Astrocyte (in vitro differentiated cells and primary cell): ENCODE results near the gene YWHAB. TPM values are rescaled to one million over a fixed set of nuclear protein-coding genes. Genes with fewer than 3 reads are reported as not detected.

Experiments used
- DNase-seq: peaks from one replicate; pipeline ENCODE4 v3.0.0-alpha.2; 2010; ENCODE audit warnings: low read depth
- FAIRE-seq: peaks from 2 replicates; lab custom pipeline; 2011; peaks lifted over from hg19 to GRCh38; lab: Jason Lieb, UNC
- H2AFZ ChIP-seq: 2 replicates; pipeline ENCODE4 v1.6.0; 2012; ENCODE audit warnings: low read depth, low read length, inconsistent platforms
- H3K27ac ChIP-seq: 2 replicates; pipeline ENCODE4 v1.5.1; 2011; ENCODE audit warnings: low read depth, low read length, inconsistent platforms
- H3K27me3 ChIP-seq: 2 replicates; pipeline ENCODE4 v1.6.0; 2011; ENCODE audit warnings: low read length, inconsistent platforms; ENCODE audit not compliant: insufficient read depth
- H3K36me3 ChIP-seq: 2 replicates; pipeline ENCODE4 v1.5.1; 2011; ENCODE audit warnings: low read length, inconsistent platforms; ENCODE audit not compliant: insufficient read depth
- H3K4me1 ChIP-seq: 2 replicates; pipeline ENCODE4 v1.5.1; 2011; ENCODE audit warnings: low read length, inconsistent platforms; ENCODE audit not compliant: insufficient read depth
- H3K4me2 ChIP-seq: 2 replicates; pipeline ENCODE4 v1.6.0; 2012; ENCODE audit warnings: low read length, inconsistent platforms
- H3K4me3 ChIP-seq: 2 replicates; pipeline ENCODE4 v1.5.1; 2011; ENCODE audit warnings: low read depth, mild to moderate bottlenecking, low read length, inconsistent platforms; ENCODE audit not compliant: insufficient read depth
- H3K79me2 ChIP-seq: 2 replicates; pipeline ENCODE4 v1.6.0; 2012; ENCODE audit warnings: mild to moderate bottlenecking, low read length, inconsistent platforms; ENCODE audit not compliant: insufficient read depth
- H3K9ac ChIP-seq: 2 replicates; pipeline ENCODE4 v1.6.0; 2012; ENCODE audit warnings: mild to moderate bottlenecking, low read length, inconsistent platforms
- H3K9me3 ChIP-seq: 2 replicates; pipeline ENCODE4 v1.5.1; 2012; ENCODE audit warnings: low read depth, mild to moderate bottlenecking, low read length, inconsistent platforms; ENCODE audit not compliant: insufficient read depth
- H4K20me1 ChIP-seq: 2 replicates; pipeline ENCODE4 v1.6.0; 2012; ENCODE audit warnings: low read length, inconsistent platforms; ENCODE audit not compliant: insufficient read depth
- H3K27ac Mint-ChIP-seq: one replicate; pipeline ENCODE4 v1.8.0; 2021; ENCODE audit warnings: mild to moderate bottlenecking, mixed read lengths; ENCODE audit not compliant: unreplicated experiment
- H3K27me3 Mint-ChIP-seq: one replicate; pipeline ENCODE4 v1.8.0; 2021; ENCODE audit warnings: low read depth, mixed read lengths; ENCODE audit not compliant: unreplicated experiment
- H3K36me3 Mint-ChIP-seq: one replicate; pipeline ENCODE4 v1.8.0; 2021; ENCODE audit warnings: low read depth, mixed read lengths; ENCODE audit not compliant: unreplicated experiment
- H3K4me1 Mint-ChIP-seq: one replicate; pipeline ENCODE4 v1.8.0; 2021; ENCODE audit warnings: low read depth, mixed read lengths; ENCODE audit not compliant: unreplicated experiment
- H3K4me3 Mint-ChIP-seq: one replicate; pipeline ENCODE4 v1.8.0; 2021; ENCODE audit warnings: mild to moderate bottlenecking, moderate library complexity, mixed read lengths; ENCODE audit not compliant: unreplicated experiment
- H3K9me3 Mint-ChIP-seq: one replicate; pipeline ENCODE4 v1.8.0; 2021; ENCODE audit warnings: mild to moderate bottlenecking, mixed read lengths; ENCODE audit not compliant: unreplicated experiment
- CTCF ChIP-seq: IDR thresholded peaks from 2 replicates; pipeline ENCODE4 v1.5.1; 2011; ENCODE audit warnings: low read depth, mild to moderate bottlenecking, inconsistent platforms, low read length, moderate library complexity; ENCODE audit not compliant: insufficient read depth
- EZH2 ChIP-seq: IDR thresholded peaks from 2 replicates; pipeline ENCODE4 v1.6.1; 2012; ENCODE audit warnings: mild to moderate bottlenecking, low read length, inconsistent platforms; ENCODE audit not compliant: insufficient read depth
- total RNA-seq: library from RNA; stranded (reverse); gene quantifications from 2 replicates; pipeline ENCODE4 v1.2.1, GENCODE V29; 2021

The YWHAB gene
- total RNA-seq, 1 donor from 2014 or later: 236 TPM

- no peaks in the 10 kb centered on the region for H3K4me1 Mint-ChIP-seq
- no peaks in the 10 kb centered on the region for H3K79me2 ChIP-seq
- no peaks in the 10 kb centered on the region for H3K27me3 Mint-ChIP-seq
- H4K20me1 ChIP-seq: no peaks in the 10 kb centered on the region
- no peaks in the 10 kb centered on the region for H3K27me3 ChIP-seq
- peaks cover 14% of the 10 kb centered on the region for H3K36me3 ChIP-seq
- no peak overlapping the region for H3K27ac ChIP-seq
- H3K9me3 ChIP-seq: no peaks in the 10 kb centered on the region
- TF ChIP-seq CTCF (no peak), EZH2 (no peak)
- no peak overlapping the region for H3K4me3 Mint-ChIP-seq
- no peaks in the 10 kb centered on the region for H3K9me3 Mint-ChIP-seq
- H3K4me1 ChIP-seq: no peaks in the 10 kb centered on the region
- H3K36me3 Mint-ChIP-seq: peaks cover 24% of the 10 kb centered on the region
- DNase-seq (no peak), FAIRE-seq (no peak)
- no peak overlapping the region for H3K9ac ChIP-seq
- no peak overlapping the region for H3K4me2 ChIP-seq
- no peak overlapping the region for H3K4me3 ChIP-seq
- H3K27ac Mint-ChIP-seq: no peak overlapping the region
- no peak overlapping the region for H2AFZ ChIP-seq
These were observed 46.4 kb downstream of the YWHAB start for GRCh38 chr20:44931911-44932310.

GRCh38 chr20:44932916-44933315 lies 47.4 kb downstream of the YWHAB start:
- DNase-seq: no peak
- Mint-ChIP-seq H3K4me3 (no peak overlapping the region), H3K9me3 (no peaks in the 10 kb centered on the region), H3K36me3 (peaks cover 25% of the 10 kb centered on the region), H3K4me1 (no peaks in the 10 kb centered on the region), H3K27me3 (no peaks in the 10 kb centered on the region), H3K27ac (no peak overlapping the region)
- Histone ChIP-seq H3K27ac (no peak overlapping the region), H3K36me3 (peaks cover 15% of the 10 kb centered on the region), H3K9me3 (no peaks in the 10 kb centered on the region), H3K4me2 (no peak overlapping the region), H3K27me3 (no peaks in the 10 kb centered on the region), H3K4me1 (no peaks in the 10 kb centered on the region), H3K9ac (no peak overlapping the region), H2AFZ (no peak overlapping the region), H3K79me2 (no peaks in the 10 kb centered on the region), H4K20me1 (no peaks in the 10 kb centered on the region), H3K4me3 (no peak overlapping the region)
- no peak for TF ChIP-seq EZH2
- TF ChIP-seq CTCF: no peak
- FAIRE-seq: no peak

- peaks cover 19% of the 10 kb centered on the region for H3K36me3 ChIP-seq
- DNase-seq (no peak), FAIRE-seq (no peak)
- peaks cover 11% of the 10 kb centered on the region for H4K20me1 ChIP-seq
- H3K27me3 ChIP-seq: no peaks in the 10 kb centered on the region
- no peak overlapping the region for H2AFZ ChIP-seq
- no peaks in the 10 kb centered on the region for H3K4me1 ChIP-seq
- no peak overlapping the region for H3K27ac ChIP-seq
- Mint-ChIP-seq H3K36me3 (peaks cover 34% of the 10 kb centered on the region), H3K27me3 (no peaks in the 10 kb centered on the region), H3K9me3 (no peaks in the 10 kb centered on the region), H3K4me3 (no peak overlapping the region), H3K4me1 (peaks cover 8% of the 10 kb centered on the region), H3K27ac (no peak overlapping the region)
- H3K4me3 ChIP-seq: no peak overlapping the region
- no peaks in the 10 kb centered on the region for H3K79me2 ChIP-seq
- TF ChIP-seq EZH2 (no peak), CTCF (no peak)
- no peak overlapping the region for H3K4me2 ChIP-seq
- H3K9ac ChIP-seq: no peak overlapping the region
- no peaks in the 10 kb centered on the region for H3K9me3 ChIP-seq
These were observed 51.0 kb downstream of the YWHAB start for GRCh38 chr20:44936510-44936909.
